ENCODE results near the gene HIRA.

HIRA gene

GRCh38 chr22:19287076-19287707 is 144.3 kb downstream of the HIRA start:
- no peak for DNase-seq

GRCh38 chr22:19285831-19286230 is 145.7 kb downstream of the HIRA start:
- no peak for DNase-seq
